Neural progenitor cell (in vitro differentiated cells): Measurements from ENCODE around the gene PBX4. TPM values are rescaled to one million over a fixed set of nuclear protein-coding genes. Genes with fewer than 3 reads are reported as not detected.

ENCODE experiments used
- DNase-seq: peaks from one replicate; pipeline ENCODE4 v3.0.0-alpha.2; 2016; ENCODE audit warnings: low spot score
- H2AFZ ChIP-seq: fragments of 200-600 bp; sonication (generic); replicated peaks from 2 replicates; pipeline ENCODE4 v1.6.1; 2016; ENCODE audit warnings: antibody characterized with exemption
- H3F3A ChIP-seq: fragments of 200-600 bp; sonication (generic); 2 replicates; pipeline ENCODE4 v1.6.1; 2016; ENCODE audit warnings: antibody characterized with exemption, low read depth
- H3K27ac ChIP-seq: fragments of 200-600 bp; sonication (generic); 2 replicates; pipeline ENCODE4 v1.5.1; 2016; ENCODE audit warnings: mild to moderate bottlenecking
- H3K27me3 ChIP-seq: fragments of 200-600 bp; sonication (generic); 2 replicates; pipeline ENCODE4 v1.6.1; 2016; ENCODE audit warnings: mild to moderate bottlenecking, moderate library complexity
- H3K36me3 ChIP-seq: fragments of 200-600 bp; sonication (generic); 2 replicates; pipeline ENCODE4 v1.5.1; 2016
- H3K4me1 ChIP-seq: fragments of 200-600 bp; sonication (generic); 2 replicates; pipeline ENCODE4 v1.6.1; 2016; ENCODE audit warnings: mixed run types
- H3K4me2 ChIP-seq: fragments of 200-600 bp; sonication (generic); 2 replicates; pipeline ENCODE4 v1.6.1; 2016
- H3K4me3 ChIP-seq: fragments of 200-600 bp; sonication (generic); 2 replicates; pipeline ENCODE4 v1.5.1; 2016
- H3K79me2 ChIP-seq: fragments of 200-600 bp; sonication (generic); 2 replicates; pipeline ENCODE4 v1.6.1; 2016; ENCODE audit warnings: low read depth
- H3K9ac ChIP-seq: fragments of 200-600 bp; sonication (generic); 2 replicates; pipeline ENCODE4 v1.6.1; 2016
- H3K9me3 ChIP-seq: fragments of 200-600 bp; sonication (generic); 2 replicates; pipeline ENCODE4 v1.5.1; 2016; ENCODE audit warnings: low read depth
- H4K20me1 ChIP-seq: fragments of 200-600 bp; sonication (generic); 2 replicates; pipeline ENCODE4 v1.6.1; 2016; ENCODE audit warnings: low read depth
- H3K27ac Mint-ChIP-seq: 3 replicates; pipeline ENCODE4 v1.8.0; 2021; ENCODE audit warnings: mixed read lengths
- H3K27me3 Mint-ChIP-seq: 2 replicates; pipeline ENCODE4 v1.8.0; 2022; ENCODE audit warnings: low read depth, mild to moderate bottlenecking, inconsistent platforms, moderate library complexity, mixed read lengths; ENCODE audit not compliant: insufficient read depth
- H3K36me3 Mint-ChIP-seq: 3 replicates; pipeline ENCODE4 v1.8.0; 2021; ENCODE audit warnings: mixed read lengths
- H3K4me1 Mint-ChIP-seq: 3 replicates; pipeline ENCODE4 v1.8.0; 2021; ENCODE audit warnings: mixed read lengths
- H3K4me3 Mint-ChIP-seq: 3 replicates; pipeline ENCODE4 v1.8.0; 2021; ENCODE audit warnings: mild to moderate bottlenecking, moderate library complexity, mixed read lengths
- H3K9me3 Mint-ChIP-seq: 3 replicates; pipeline ENCODE4 v1.8.0; 2020; ENCODE audit warnings: mixed read lengths
- CTCF ChIP-seq: fragments of 200-600 bp; sonication (generic); IDR thresholded peaks from 2 replicates; pipeline ENCODE4 v1.5.1; 2017; ENCODE audit warnings: antibody characterized with exemption, mild to moderate bottlenecking
- EZH2 ChIP-seq: fragments of 200-600 bp; sonication (generic); IDR thresholded peaks from 2 replicates; pipeline ENCODE4 v1.6.1; 2017; ENCODE audit warnings: antibody characterized with exemption, mild to moderate bottlenecking, moderate library complexity
- EZH2phosphoT487 ChIP-seq: fragments of 200-600 bp; sonication (generic); IDR thresholded peaks from 2 replicates; pipeline ENCODE4 v1.6.1; 2017; ENCODE audit warnings: antibody characterized with exemption
- total RNA-seq: library from RNA; depleted of rRNA; stranded (reverse); fragments of >200 nt; gene quantifications from 2 replicates; pipeline ENCODE4 v1.2.3, GENCODE V29; 2015; ENCODE audit warnings: low replicate concordance

PBX4 gene
- total RNA-seq, 1 donor from 2014 or later, result 3.2 TPM

DNA sequence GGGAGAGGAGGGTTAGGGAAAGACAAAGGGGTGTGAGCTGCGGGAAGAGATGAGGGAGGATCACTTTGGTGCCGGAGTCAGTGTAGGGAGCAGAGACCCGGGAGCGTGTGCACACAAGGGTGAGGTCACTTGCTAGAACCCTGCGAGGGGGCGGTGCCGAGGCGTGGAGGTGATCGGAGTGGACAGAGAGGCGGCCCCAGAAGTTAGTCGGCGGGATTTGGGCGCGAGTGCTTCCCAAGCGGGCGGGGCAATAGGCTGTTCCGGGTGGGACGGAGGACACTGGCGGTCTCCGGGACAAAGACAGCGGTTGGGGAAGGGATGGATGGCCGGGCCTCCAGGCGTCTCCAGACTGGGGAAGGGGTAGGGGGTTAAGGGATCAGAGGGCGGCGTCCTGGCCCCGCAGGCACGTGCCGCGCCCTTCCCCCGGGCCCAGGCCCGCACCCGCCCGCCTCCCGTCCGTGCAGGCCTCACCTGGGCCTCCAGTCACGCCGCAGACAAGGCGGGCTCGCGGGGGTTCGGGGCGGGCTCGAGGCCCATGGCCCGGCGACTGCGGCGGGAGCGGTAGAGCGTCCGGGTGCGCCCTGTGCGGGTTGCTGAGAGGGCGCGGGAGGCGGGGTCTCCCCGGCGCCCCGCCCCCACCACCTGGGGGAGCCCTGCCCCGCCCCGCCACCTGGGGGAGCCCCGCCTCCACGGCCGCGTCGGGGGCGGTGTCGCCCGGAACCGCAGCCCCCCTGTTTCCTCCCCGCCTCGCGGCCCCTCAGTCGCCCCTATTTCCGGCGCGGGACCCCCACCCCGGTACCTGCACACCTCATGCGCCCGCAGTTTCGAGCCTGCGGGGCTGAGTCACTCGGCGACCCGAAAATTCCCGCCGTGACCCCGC lies 9.4 kb upstream of the PBX4 start, which contains the start of gene LPAR2:
Gene LPAR2 (minus strand): TSS at position 600 of the 880 bp plus-strand sequence. CDS start 945 bp downstream, outside the sequence.
- H3K4me3 Mint-ChIP-seq, result peak within 1 kb of the TSS; percentile 89
- Histone ChIP-seq H3K36me3 (no peaks in the 10 kb centered on the region), H2AFZ (no peak within 1 kb of the TSS), H3K9ac (no peak within 1 kb of the TSS), H3F3A (peaks cover 3% of the 10 kb centered on the region), H3K4me3 (peak within 1 kb of the TSS; percentile 79), H3K4me2 (peak within 1 kb of the TSS; percentile 70), H3K9me3 (no peaks in the 10 kb centered on the region), H3K27ac (peak within 1 kb of the TSS; percentile 54), H4K20me1 (peaks cover 22% of the 10 kb centered on the region), H3K27me3 (no peaks in the 10 kb centered on the region), H3K4me1 (peaks cover 7% of the 10 kb centered on the region), H3K79me2 (peaks cover 26% of the 10 kb centered on the region)
- peaks cover 15% of the 10 kb centered on the region for H3K4me1 Mint-ChIP-seq
- peak; percentile 86 for DNase-seq
- H3K9me3 Mint-ChIP-seq, result no peaks in the 10 kb centered on the region
- H3K27me3 Mint-ChIP-seq, result peaks cover 10% of the 10 kb centered on the region
- peaks cover 13% of the 10 kb centered on the region for H3K36me3 Mint-ChIP-seq
- TF ChIP-seq EZH2, result no peak
- TF ChIP-seq CTCF, result peak; percentile 19
- H3K27ac Mint-ChIP-seq, result peak within 1 kb of the TSS; percentile 12

GRCh38 chr19:19626516-19627472 lies 8.3 kb upstream of the PBX4 start:
- Histone ChIP-seq H3K9me3 (no peaks in the 10 kb centered on the region), H3K27me3 (no peaks in the 10 kb centered on the region), H3K27ac (no peak overlapping the region), H3K36me3 (no peaks in the 10 kb centered on the region), H3K4me2 (peak overlapping the region; percentile 70), H3K4me3 (peak overlapping the region; percentile 79), H3K9ac (no peak overlapping the region), H3F3A (peaks cover 3% of the 10 kb centered on the region), H4K20me1 (peaks cover 27% of the 10 kb centered on the region), H2AFZ (no peak overlapping the region), H3K4me1 (peaks cover 7% of the 10 kb centered on the region), H3K79me2 (peaks cover 26% of the 10 kb centered on the region)
- H3K4me3 Mint-ChIP-seq, result peak overlapping the region; percentile 89
- peaks cover 8% of the 10 kb centered on the region for H3K27me3 Mint-ChIP-seq
- H3K4me1 Mint-ChIP-seq, result peaks cover 15% of the 10 kb centered on the region
- DNase-seq, result peak; percentile 14
- H3K36me3 Mint-ChIP-seq, result peaks cover 14% of the 10 kb centered on the region
- H3K9me3 Mint-ChIP-seq, result no peaks in the 10 kb centered on the region
- TF ChIP-seq EZH2 (no peak), CTCF (no peak), EZH2phosphoT487 (no peak)
- H3K27ac Mint-ChIP-seq, result no peak overlapping the region

DNA sequence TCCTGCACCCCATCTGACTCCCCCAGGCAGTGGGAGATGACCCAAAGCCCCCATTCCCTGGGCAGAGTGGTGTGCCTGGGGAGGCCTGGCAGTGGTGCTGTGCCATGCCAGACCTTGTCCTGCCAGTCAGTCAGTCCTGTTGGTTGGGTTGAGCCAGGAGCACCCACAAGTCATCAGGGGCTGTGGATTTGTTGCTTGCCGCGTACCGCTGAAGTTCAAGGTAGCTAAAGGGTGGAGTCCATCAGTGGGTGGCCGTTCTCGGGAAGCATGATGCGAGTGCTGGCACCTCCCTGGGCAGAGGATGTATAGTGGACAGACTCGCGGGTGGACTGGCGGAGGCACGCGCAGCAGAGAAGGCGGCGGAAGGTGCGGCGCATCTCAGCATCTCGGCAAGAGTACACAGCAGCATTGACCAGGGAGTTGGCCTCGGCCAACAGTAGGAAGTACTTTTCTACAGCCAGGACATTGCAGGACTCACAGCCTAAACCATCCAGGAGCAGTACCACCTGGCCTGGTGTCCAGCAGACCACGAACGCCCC lies 5.6 kb upstream of the PBX4 start:
- peaks cover 15% of the 10 kb centered on the region for H3K36me3 Mint-ChIP-seq
- Histone ChIP-seq H3K9me3 (no peaks in the 10 kb centered on the region), H3K36me3 (no peaks in the 10 kb centered on the region), H2AFZ (no peak overlapping the region), H3K4me2 (no peak overlapping the region), H3K4me1 (peaks cover 7% of the 10 kb centered on the region), H3K27me3 (no peaks in the 10 kb centered on the region), H4K20me1 (peaks cover 27% of the 10 kb centered on the region), H3K27ac (no peak overlapping the region), H3K4me3 (no peak overlapping the region), H3F3A (peaks cover 14% of the 10 kb centered on the region), H3K79me2 (peaks cover 26% of the 10 kb centered on the region), H3K9ac (no peak overlapping the region)
- H3K27me3 Mint-ChIP-seq, result peaks cover 8% of the 10 kb centered on the region
- no peak for DNase-seq
- no peak overlapping the region for H3K4me3 Mint-ChIP-seq
- H3K27ac Mint-ChIP-seq, result no peak overlapping the region
- no peaks in the 10 kb centered on the region for H3K9me3 Mint-ChIP-seq
- H3K4me1 Mint-ChIP-seq, result peaks cover 23% of the 10 kb centered on the region
- TF ChIP-seq EZH2phosphoT487 (no peak), EZH2 (no peak), CTCF (no peak)
